ENCODE data around the gene FAM168A. TPM values are rescaled to one million over a fixed set of nuclear protein-coding genes. Genes with fewer than 3 reads are reported as not detected.

FAM168A gene
- total and polyA plus RNA-seq, 10 donors: 2.7 to 33.2 (median 22.7) TPM

DNA sequence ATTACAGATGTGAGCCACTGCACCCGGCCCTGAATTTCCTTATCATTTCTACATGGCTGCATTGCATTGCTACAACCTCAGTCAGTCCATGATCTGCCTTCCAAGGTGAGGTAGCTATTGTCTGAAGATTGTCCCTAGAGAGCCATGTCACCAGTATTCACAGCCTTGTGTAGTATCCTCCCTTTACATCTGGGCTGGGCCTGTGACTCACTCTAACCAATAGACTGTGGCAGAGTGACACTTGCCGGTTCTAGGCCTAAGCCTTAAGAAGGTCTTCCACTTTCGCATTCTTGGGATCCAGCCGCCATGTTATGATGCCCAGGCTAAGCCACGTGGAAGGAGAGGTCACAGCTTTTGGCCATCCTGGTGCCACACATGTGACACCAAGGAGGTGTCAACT is 38.3 kb upstream of the FAM168A start:
- WGBS, 5 donors: 92 to 96% (median 94%) methylated on average over 4 to 5 of the region's 5 CpGs
- TF ChIP-seq, protein P1, sequence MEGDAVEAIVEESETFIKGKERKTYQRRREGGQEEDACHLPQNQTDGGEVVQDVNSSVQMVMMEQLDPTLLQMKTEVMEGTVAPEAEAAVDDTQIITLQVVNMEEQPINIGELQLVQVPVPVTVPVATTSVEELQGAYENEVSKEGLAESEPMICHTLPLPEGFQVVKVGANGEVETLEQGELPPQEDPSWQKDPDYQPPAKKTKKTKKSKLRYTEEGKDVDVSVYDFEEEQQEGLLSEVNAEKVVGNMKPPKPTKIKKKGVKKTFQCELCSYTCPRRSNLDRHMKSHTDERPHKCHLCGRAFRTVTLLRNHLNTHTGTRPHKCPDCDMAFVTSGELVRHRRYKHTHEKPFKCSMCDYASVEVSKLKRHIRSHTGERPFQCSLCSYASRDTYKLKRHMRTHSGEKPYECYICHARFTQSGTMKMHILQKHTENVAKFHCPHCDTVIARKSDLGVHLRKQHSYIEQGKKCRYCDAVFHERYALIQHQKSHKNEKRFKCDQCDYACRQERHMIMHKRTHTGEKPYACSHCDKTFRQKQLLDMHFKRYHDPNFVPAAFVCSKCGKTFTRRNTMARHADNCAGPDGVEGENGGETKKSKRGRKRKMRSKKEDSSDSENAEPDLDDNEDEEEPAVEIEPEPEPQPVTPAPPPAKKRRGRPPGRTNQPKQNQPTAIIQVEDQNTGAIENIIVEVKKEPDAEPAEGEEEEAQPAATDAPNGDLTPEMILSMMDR (IDR thresholded peaks at IDR 0.05 in 8 of 11, conservative IDR thresholded peaks at IDR 0.05 in 3 of 11): no peak
- no peak for TF ChIP-seq POLR2AphosphoS5 (IDR thresholded peaks at IDR 0.05)
- no peak for TF ChIP-seq POLR2A (IDR thresholded peaks at IDR 0.05)
- no peak for DNase-seq

DNA sequence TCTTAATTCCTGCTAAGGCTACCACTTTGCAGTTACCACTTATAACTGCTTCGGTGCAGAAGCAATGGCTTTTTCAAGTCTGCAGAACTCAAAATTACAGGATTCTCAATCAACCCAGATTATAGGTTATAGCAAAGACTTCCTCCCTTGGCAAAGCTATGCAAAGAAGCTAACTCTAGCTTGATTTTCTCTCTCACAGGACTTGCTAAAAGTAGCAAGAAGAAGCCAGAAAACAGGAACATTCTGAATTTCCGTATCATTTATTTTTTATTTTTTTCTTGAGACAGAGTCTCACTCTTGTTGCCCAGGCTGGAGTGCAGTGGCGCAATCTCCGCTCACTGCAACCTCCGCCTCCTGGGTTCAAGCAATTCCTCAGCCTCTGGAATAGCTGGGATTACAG is 37.8 kb upstream of the FAM168A start:
- TF ChIP-seq POLR2A (IDR thresholded peaks at IDR 0.05): no peak
- TF ChIP-seq, protein P1 (IDR thresholded peaks at IDR 0.05 in 8 of 11, conservative IDR thresholded peaks at IDR 0.05 in 3 of 11): no peak
- TF ChIP-seq POLR2AphosphoS5 (IDR thresholded peaks at IDR 0.05): no peak
- no peak for DNase-seq
- H3K9me3 ChIP-seq: peaks cover 0 to 9% (median 0%) of the 10 kb centered on the region in 8 donors
- WGBS, 5 donors: 84 to 90% (median 87%) methylated on average over 5 of the region's 5 CpGs
- peaks cover 0 to 7% (median 0%) of the 10 kb centered on the region in 6 donors for H3K4me1 ChIP-seq
- H3K4me3 ChIP-seq: no peak overlapping the region
- H3K36me3 ChIP-seq: no peaks in the 10 kb centered on the region
- intact Hi-C loops (cut with DNase I; ENCODE audit: low total_unique reads): no loop called here
- no peaks in the 10 kb centered on the region for H3K27me3 ChIP-seq (replicated peaks in 1 of 7)
- no peak overlapping the region for H3K27ac ChIP-seq

More for the DNA sequence above, 38.3 kb upstream of the FAM168A start:
- no peaks in the 10 kb centered on the region for H3K36me3 ChIP-seq
- H3K9me3 ChIP-seq: peaks cover 0 to 9% (median 0%) of the 10 kb centered on the region in 8 donors
- peaks cover 0 to 5% (median 0%) of the 10 kb centered on the region in 7 donors for H3K27me3 ChIP-seq (replicated peaks in 1 of 7)
- no peak overlapping the region for H3K4me3 ChIP-seq
- H3K27ac ChIP-seq: no peak overlapping the region
- peaks cover 0 to 7% (median 0%) of the 10 kb centered on the region in 6 donors for H3K4me1 ChIP-seq
- intact Hi-C loops (cut with DNase I; ENCODE audit: low total_unique reads): no loop called here

DNA sequence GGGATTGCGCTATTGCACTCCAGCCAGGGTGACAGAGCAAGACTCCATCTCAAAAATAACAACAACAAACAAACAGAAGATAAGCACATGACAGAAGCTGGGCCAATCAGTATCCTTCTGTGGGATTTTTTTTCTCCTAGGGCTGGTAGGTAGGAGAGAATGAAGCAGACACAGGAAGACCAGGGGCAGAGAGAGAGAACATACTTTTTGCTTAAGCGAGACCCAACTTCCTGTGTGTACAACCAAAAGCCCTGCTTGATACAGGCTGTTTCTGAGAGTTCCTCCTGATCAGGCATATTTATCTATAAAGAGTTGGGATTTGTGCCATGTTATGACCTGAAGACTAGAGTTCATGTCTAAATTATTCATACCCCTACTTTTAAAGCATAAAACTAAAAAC is 36.1 kb upstream of the FAM168A start:
- H3K4me1 ChIP-seq: peaks cover 0 to 7% (median 0%) of the 10 kb centered on the region in 6 donors
- intact Hi-C loops (cut with DNase I; ENCODE audit: low total_unique reads): no loop called here
- WGBS, 5 donors: 37 to 79% (median 71%) methylated on average over 2 of the region's 2 CpGs
- no peaks in the 10 kb centered on the region for H3K27me3 ChIP-seq (replicated peaks in 1 of 7)
- no peak for DNase-seq
- no peaks in the 10 kb centered on the region for H3K36me3 ChIP-seq
- peaks cover 0 to 9% (median 0%) of the 10 kb centered on the region in 8 donors for H3K9me3 ChIP-seq
- no peak overlapping the region for H3K4me3 ChIP-seq
- H3K27ac ChIP-seq: no peak overlapping the region
- TF ChIP-seq POLR2AphosphoS5 (IDR thresholded peaks at IDR 0.05): no peak
- TF ChIP-seq POLR2A (IDR thresholded peaks at IDR 0.05): no peak
- TF ChIP-seq, protein P1 (IDR thresholded peaks at IDR 0.05 in 8 of 11, conservative IDR thresholded peaks at IDR 0.05 in 3 of 11): no peak

DNA sequence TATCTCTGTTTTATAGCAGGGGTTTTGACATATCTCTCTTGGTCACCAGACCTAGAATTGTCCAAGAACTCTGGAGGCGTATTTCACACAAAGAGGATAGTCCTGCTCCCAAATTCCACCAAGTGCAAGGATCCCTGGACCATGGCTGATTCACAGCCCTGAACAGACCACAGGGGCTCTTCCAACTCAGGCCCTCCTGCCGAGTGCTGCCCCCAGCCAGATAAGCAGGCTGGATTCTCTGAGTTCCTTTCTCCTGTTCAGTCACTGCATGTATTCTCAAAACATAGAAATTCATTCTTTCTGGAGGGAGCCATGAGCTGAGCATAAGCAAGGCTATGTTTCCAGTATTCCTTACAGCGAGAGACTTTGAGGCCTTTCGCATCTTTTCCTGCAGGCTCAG is 35.1 kb upstream of the FAM168A start:
- DNase-seq: no peak
- H3K9me3 ChIP-seq: peaks cover 0 to 9% (median 0%) of the 10 kb centered on the region in 8 donors
- WGBS, 5 donors: 93 to 99% (median 97%) methylated on average over 4 of the region's 4 CpGs
- intact Hi-C loops (cut with DNase I; ENCODE audit: low total_unique reads): no loop called here
- H3K4me1 ChIP-seq: peaks cover 0 to 7% (median 0%) of the 10 kb centered on the region in 6 donors
- no peaks in the 10 kb centered on the region for H3K27me3 ChIP-seq (replicated peaks in 1 of 7)
- H3K36me3 ChIP-seq: no peaks in the 10 kb centered on the region
- H3K27ac ChIP-seq: no peak overlapping the region
- no peak overlapping the region for H3K4me3 ChIP-seq
- TF ChIP-seq, protein P1 (IDR thresholded peaks at IDR 0.05 in 8 of 11, conservative IDR thresholded peaks at IDR 0.05 in 3 of 11): no peak
- no peak for TF ChIP-seq POLR2AphosphoS5 (IDR thresholded peaks at IDR 0.05)
- TF ChIP-seq POLR2A (IDR thresholded peaks at IDR 0.05): no peak

All from spleen (tissue), 11 donors.